ENCODE data around the gene C19orf25.
"Not testable (repeated sequence)": the region's sequence is repeated elsewhere in the genome, so short reads cannot be mapped to it uniquely, and the experiment has no call there.

Gene C19orf25

GRCh38 chr19:1445932-1446712 lies 32.9 kb downstream of the C19orf25 start:
- DNase-seq: no peak

DNA sequence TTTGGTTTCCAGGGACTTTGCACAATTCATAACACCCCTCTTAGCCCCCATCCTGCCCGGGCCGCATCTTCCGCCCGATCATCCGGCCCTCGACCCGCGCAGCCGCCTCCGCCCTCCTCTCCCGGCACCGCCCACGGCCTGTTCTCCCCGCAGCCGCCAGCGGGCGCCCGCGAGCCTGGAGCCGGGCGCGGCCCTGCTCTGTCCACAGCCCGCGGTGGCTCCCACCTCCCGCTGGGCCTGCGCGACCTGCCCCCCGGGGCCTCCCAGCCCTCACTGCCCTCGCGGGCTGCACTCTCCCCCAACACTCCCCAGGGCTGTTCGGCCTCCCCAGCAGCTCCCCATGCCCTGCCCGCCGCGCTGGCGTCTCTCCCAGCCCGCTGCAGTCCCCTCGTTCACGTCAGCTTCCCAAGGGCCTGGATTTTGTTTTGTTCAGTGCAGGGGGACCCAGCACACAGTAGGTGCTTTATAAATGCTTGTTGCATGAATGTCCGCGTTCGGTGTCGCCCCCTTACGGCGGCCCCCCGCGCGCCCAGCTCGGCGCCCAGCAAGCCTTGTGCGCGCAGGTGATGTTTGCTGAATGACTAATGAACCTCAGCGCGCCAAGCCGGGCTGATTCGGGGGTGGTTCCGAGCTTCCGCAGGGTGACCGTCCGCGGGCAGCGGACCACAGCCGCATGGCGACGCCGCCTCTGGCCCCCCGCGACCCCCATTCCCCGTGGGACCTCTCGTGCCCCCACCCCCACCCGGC lies 33.7 kb downstream of the C19orf25 start:
- DNase-seq: peak; percentile 80 to 84

GRCh38 chr19:1441677-1442438 lies 37.2 kb downstream of the C19orf25 start:
- DNase-seq: no peak

- DNase-seq: no peak
Measured at GRCh38 chr19:1441022-1441426, 38.0 kb downstream of the C19orf25 start.

DNA sequence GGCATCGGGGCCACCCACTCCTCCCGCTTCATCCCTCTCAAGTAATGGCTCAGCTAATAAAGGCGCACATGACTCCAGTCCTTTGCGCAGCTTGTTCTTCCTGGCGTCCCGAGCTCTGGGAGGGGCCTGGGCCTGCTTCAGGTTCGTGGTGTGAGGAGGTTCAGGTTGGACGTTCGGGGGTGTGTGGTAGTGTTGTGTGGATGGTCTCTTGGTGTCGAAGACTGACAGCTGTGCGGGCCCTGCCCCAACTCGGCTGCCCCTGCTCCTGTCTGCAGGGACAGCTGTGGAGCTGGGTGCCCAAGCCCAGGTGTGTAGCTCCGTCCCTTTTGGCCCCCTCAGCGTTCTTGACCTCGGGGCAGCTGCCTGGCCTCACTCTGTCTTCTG lies 38.6 kb downstream of the C19orf25 start:
- no peak for DNase-seq

GRCh38 chr19:1439525-1440417 lies 39.2 kb downstream of the C19orf25 start:
- not testable (repeated sequence) for DNase-seq

DNA sequence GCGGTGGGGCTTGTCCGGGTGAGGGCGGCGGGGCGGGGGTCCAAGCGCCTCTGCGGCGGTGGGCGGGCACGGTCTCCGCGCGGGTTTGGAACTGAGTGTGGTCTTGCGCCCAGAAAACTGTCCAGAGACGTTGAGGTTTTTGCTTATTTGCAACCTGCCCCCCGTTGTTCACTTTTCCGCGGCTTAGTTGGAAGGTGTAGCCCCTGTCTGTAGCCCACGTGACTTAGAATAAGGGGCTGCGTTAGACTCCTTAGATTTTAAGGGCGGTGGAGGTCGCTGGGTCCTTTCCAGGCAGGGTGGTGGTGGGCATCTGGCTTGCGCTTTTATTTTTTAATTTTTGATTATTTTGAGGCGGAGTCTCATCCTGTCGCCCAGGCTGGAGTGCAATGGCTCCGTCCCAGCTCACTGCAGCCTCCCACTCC lies 40.1 kb downstream of the C19orf25 start:
- DNase-seq: no peak

- peak; percentile 95 for DNase-seq
Measured at GRCh38 chr19:1438035-1438932, 40.7 kb downstream of the C19orf25 start, which contains the start of gene RPS15. TSS of gene RPS15 (plus strand) at chr19:1438396. CDS start at chr19:1438426, 30 bp downstream.

DNA sequence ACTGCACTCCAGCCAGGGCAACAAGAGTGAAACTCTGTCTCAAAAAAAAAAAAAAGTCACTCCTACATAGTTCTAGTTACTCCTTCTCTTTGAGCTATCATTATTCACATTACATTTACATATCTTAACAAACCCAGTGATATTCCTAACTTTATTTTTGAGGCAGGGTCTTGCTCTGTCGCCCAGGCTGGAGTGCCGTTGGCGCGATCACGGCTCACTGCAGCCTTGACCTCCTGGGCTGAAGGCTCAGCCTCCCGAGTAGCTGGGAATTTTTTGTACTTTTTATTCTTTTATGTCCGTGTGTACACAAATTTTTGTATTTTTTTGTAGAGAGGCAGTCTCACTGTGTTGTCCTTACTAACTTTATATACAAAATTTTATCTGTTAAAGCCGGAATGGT lies 41.4 kb downstream of the C19orf25 start:
- DNase-seq: no peak

- DNase-seq: no peak
Measured at GRCh38 chr19:1435378-1435989, 43.5 kb downstream of the C19orf25 start.

- no peak for DNase-seq
Measured at GRCh38 chr19:1434577-1435060, 44.4 kb downstream of the C19orf25 start.

DNA sequence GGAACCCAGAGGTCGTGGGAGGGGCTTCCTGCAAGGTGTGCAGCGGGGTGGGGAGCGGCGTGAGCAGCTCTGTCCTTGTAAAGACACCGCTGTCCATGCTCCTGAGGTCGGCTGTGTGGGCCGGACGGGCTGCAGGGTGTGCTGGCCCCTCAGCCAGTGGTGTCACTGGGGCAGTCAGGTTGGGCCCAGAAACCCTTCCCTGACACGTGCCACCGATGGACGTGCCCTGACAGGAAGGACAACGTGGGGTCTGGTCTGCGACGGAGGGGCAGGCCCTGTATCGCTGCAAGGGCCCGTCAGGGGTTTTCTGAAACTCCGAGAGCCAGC lies 45.0 kb downstream of the C19orf25 start:
- no peak for DNase-seq

GRCh38 chr19:1433119-1434039 lies 45.6 kb downstream of the C19orf25 start:
- no peak for DNase-seq

DNA sequence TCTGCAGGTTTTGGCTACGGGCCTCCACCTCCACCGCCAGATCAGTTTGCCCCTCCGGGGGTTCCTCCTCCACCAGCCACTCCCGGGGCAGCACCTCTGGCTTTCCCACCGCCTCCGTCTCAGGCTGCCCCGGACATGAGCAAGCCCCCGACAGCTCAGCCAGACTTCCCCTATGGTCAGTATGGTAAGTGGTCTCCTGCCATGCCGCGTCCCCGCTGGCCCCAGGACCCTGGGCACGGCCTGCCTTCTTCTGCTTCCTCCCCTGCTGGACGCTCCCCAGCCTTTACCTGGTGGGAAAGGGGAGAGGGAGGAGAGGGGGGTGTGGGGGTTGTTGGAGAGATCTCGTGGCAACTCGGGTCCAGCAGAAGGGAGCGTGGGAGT lies 46.5 kb downstream of the C19orf25 start:
- no peak for DNase-seq

GRCh38 chr19:1431759-1432506 lies 47.1 kb downstream of the C19orf25 start:
- DNase-seq: no peak

DNA sequence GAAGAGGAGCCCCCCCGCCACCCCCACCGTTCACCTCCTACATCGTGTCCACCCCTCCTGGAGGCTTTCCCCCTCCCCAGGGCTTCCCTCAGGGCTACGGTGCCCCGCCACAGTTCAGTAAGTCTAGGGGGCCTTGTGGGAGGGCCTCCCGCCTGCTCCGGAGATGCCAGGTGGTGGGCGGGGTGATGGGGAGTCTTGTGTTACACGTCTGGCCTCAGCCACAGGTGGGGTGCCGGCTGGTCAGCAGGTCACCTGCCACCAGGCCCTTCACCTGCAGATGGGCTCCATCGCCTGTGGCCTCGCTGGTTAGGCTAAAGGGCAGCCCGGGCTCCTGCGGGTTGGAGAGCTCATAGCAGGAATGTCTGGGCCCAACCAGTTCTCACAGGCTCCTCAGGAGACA lies 48.8 kb downstream of the C19orf25 start:
- DNase-seq: no peak

- DNase-seq: no peak
Measured at GRCh38 chr19:1429750-1430149, 49.3 kb downstream of the C19orf25 start.

DNA sequence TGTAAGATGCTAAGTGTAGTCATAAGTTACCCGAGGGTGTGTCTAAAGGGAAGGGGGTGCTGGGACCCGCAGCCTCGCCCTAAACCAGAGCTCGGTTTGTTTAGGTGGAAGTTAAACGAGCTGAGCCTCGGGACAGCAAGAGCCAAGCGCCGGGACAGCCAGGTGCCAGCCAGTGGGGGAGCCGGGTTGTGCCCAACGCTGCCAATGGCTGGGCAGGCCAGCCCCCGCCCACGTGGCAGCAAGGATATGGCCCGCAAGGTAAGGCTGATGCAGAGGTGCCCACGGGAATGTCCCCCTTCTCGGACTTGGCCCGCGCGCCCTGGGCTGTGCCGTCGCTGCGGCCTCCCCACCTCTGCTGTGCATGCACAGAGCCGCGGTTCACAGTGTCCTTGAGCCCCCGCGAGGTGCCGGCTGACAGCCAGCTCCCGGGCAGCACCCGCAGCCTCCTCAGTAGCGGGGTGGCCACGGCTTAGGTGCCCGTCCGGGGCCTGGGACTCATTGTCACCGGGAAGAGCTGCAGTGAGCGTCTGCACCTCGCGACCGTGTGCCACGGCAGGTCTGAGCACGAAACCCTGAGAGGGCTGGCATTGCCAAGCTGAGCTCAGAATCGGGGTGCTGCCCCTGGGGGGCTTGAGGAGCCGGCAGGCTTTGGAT lies 50.1 kb downstream of the C19orf25 start:
- no peak for DNase-seq

Measured in activated CD4-positive, alpha-beta T cell treated with anti-CD3 and anti-CD28 coated beads, Interleukin-2, amount 50 U/mL, for 48 hours (primary cell).